GM04503 (cell line): ENCODE measurements around the gene HSPB2.
"Not testable (repeated sequence)": the region's sequence is repeated elsewhere in the genome, so short reads cannot be mapped to it uniquely, and the experiment has no call there.

Experiments used
- DNase-seq: peaks from one replicate; pipeline ENCODE4 v3.0.0-alpha.2; 2012; ENCODE audit warnings: low read depth

The HSPB2 gene

DNA sequence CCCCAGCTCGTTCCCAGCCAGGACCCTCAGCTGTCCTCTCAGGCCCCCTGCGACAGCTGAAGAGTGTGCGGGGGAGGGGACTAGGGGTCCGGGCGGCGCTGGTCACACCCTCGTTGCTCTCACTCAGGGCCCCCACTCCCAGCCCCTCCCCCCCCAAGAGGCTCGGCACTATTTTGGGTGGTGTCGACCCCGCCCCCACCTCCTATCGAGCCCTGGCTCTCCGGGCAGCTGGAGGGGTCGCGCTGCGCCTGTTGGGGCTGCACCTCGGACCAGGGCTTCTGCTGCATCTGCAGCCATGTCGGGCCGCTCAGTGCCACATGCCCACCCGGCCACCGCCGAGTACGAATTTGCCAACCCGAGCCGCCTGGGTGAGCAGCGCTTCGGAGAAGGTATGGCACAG lies at the start of gene HSPB2:
TSS of gene HSPB2 (plus strand) at position 200 of the 400 bp plus-strand sequence. CDS start at position 296, 96 bp downstream.
- no peak for DNase-seq

DNA sequence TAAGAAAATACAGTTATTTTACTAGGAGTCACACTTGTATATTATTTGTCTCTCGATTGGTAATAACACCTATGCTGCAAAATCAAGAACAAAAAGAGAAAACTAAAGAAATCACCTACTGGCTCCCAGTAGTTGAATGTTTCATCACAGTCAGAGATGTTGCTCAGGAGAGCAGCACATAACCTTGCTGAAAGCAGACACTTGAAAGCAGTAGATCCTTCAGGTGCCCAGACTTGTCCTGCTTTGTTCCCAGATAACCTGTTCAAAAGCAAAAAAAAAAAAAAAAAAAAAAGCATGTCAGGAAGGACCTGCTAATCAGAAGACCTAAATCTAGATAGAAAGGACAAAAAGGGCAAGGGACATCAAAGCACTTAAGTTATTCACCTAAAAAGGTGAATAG lies 42.4 kb upstream of the HSPB2 start:
- no peak for DNase-seq

- no peak for DNase-seq
Measured at GRCh38 chr11:111870522-111870885, 42.0 kb upstream of the HSPB2 start.

DNA sequence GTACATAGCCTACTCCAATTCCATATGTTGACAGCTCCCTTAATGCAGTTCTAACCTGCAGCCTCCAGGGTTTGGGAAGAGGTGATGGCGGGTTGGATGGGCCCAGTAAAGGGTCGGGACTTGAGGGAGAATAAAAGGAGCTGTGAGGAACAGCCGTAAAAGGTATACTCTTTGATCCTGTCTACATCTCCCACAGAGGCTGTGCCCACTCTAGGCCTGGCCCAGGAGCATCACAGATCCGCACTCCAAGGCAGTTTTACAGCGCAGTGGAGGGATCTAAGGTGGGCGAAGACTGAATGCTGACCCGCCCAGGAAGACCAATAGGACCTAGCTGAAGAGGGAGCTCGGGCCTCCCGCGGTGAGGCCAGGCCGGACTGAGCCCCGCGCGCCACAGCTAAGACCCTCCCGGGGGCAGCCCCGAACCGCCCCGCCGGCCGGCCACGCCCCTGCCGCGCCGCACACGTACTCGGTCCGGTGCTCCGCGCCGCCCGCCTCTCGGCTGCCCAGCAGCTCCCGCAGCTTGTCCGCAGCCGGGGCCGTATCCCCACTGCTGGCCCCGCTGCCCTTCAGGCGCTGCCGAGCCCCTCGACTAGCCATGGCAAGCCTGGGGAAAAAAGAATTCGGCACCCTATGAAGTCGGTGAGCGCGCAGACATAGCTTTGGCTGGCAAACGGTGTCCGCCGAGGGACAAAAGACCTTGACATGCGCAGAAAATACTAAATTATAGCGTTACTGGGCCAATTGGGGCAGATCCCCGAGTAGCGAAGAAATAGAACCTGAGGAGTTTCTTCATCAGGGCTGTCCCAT lies 41.4 kb upstream of the HSPB2 start, which contains the start of gene ALG9:
TSS of gene ALG9 (minus strand) at position 696 of the 807 bp plus-strand sequence. CDS start at position 597, 99 bp downstream.
- peak; percentile 50 for DNase-seq

DNA sequence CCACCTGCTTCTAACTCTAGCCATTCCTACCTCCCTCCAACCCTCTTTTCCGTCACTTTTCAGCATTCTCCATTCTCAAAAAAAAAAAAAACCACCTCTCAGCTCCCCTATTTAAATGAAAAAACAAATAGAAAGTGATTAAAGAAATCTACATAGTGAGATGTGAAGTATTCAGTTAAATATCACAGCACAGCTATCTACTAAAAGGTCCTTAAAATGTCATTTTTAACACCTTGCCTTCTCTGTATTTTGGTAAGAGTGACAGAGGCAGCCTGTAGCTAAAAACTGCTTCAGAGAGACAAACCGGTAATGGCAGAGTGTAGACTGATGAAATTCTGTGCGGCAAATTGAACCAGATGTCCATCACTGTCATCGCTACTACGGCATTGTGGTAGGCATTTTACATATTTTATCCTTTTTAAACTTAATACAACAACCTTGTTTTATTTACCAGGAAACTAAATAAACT lies 40.8 kb upstream of the HSPB2 start:
- no peak for DNase-seq

- DNase-seq = no peak
Measured at GRCh38 chr11:111878385-111878848, 34.1 kb upstream of the HSPB2 start.

DNA sequence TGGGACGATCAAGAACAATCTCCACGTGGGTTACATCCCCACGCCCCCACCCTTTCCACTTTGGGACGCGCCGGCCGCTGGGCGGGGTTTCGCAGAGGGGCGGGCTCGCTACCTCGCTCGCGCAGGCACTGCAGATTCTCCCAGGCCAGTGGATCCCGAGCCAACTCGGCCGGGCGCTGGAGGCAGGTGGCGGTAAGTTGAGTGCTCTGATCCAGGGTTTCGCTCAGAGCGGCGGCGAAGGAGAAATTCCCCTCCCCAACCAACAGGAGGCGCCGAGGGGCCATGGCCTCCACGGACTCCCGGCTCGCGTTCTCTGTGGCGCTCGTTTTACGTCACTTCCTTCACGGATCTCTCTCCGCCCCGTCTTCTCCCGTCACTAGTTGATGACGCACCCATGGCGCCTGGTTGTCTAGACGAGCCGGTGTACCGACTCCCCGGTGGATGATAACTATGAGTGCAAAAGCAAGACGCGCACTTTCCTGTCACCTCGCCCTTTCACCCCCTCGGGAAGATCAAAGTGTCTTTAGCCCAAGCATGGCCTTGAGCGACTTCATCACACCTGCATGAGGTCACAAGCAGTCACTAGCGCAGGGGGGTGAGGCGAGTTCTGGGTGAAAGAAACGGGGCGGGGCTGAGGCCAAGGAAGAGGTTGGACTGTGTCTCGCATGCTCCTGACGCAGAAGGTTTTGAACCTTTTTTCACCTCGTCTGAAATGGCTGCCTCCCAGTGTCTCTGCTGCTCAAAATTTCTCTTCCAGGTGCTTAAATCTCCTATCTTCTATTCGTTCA lies 33.5 kb upstream of the HSPB2 start, which contains the start of the genes CFAP68 and FDXACB1:
TSS of gene CFAP68 (plus strand) at position 693 of the 788 bp plus-strand sequence. CDS start at position 713, 20 bp downstream.
TSS of gene FDXACB1 (minus strand) at position 317 of the 788 bp plus-strand sequence. CDS start at position 284, 33 bp downstream.
- peak; percentile 84 for DNase-seq

- no peak for DNase-seq
Measured at GRCh38 chr11:111879637-111879960, 32.9 kb upstream of the HSPB2 start.

DNA sequence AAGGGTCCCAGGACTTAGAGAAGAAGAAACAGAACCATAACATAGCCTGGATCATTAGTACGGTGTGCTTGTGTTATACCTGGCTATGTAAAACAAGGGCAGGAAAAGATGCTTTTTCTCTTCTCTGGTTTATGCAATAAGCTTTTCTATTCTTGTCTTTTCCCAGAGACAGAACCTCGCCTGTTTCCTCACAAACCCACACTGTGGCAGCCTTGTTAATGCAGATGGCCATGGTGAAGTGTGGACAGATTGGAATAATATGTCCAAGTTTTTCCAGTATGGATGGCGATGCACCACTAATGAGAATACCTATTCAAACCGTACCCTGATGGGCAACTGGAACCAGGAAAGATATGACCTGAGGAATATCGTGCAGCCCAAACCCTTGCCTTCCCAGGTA lies 30.3 kb upstream of the HSPB2 start:
- no peak for DNase-seq

- DNase-seq = not testable (repeated sequence)
Measured at GRCh38 chr11:111885053-111885452, 27.5 kb upstream of the HSPB2 start.

DNA sequence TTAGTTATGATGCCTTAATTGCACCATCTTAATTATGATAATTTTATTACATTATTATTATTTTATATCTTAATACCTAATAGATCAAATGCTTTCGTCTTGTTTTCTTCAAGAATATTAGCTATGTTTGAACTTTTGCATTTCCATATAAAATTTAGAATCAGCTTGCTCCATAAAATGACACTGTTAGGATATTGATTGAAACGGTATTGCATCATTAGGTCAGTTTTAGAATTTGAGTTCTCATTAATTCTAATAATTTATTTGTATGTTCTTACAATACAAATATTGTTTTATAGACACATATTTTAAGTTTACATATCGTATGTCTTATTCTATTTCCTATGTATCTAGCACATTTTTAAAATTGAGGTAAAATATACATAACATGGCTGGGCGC lies 26.5 kb upstream of the HSPB2 start:
- DNase-seq = no peak

DNA sequence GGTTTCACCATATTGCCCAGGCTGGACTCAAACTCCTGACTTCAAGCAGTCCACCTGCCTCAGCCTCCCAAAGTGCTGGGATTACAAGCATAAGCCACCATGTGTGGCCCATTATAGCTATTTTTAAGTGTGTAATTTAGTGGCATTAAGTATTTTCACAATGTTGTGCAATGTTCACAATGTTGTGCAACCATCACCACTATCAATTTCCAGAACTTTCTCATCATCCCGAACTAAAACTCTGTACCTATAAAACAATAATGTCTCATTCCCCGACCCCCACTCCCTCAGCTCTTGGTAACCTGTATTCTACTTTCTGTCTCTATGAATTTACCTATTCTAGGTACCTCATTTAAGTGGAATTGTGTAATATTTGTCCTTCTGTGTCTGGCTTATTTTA lies 25.7 kb upstream of the HSPB2 start:
- no peak for DNase-seq

- DNase-seq = no peak
Measured at GRCh38 chr11:111905411-111905810, 7.1 kb upstream of the HSPB2 start.

DNA sequence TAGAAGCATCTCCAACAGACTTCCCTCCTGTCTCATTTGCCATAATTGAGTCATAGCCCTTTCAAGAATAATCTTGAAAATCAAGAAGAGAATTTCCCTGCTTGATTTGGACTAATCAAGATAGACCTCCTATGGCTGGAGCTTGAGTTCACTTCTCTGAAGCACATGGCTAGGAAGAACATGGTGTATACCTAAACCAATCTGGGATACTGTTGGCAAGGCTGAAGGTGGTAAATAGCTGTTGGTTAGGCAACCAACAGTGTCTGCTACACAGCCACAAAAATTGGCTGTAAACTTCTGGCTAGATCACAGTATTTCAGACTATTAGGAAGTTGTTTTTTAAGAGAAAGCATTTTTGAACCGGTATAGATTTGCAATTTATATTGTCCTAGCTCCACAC lies 5.9 kb upstream of the HSPB2 start:
- DNase-seq = no peak

DNA sequence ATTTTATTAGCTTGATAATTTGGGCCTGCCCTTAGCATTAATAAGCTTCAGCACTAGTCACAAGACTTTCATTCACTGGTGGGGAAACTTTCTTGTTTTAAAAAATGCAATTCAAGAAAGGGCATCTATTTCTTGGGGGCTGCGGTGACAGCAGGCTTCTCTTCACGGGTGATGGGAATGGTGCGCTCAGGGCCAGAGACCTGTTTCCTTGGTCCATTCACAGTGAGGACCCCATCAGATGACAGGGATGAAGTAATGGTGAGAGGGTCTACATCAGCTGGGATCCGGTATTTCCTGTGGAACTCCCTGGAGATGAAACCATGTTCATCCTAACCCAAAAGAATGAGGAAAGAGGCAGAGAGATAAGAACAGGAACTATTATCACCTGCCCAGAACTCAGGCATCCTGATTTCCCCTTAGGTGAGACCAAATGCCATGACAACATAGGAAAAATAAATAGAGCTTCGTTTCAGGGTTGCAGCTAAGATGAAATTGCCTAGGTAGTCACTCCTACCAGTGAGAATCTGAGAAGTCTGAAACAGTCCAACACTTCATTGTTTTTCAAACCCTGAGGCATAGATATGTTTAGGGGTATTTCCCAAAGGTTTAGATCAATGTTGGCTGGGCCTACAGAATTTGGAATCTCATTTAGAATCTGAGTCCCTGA lies 3.8 kb upstream of the HSPB2 start:
- DNase-seq = no peak

- DNase-seq = no peak
Measured at GRCh38 chr11:111909378-111909777, 3.2 kb upstream of the HSPB2 start.

DNA sequence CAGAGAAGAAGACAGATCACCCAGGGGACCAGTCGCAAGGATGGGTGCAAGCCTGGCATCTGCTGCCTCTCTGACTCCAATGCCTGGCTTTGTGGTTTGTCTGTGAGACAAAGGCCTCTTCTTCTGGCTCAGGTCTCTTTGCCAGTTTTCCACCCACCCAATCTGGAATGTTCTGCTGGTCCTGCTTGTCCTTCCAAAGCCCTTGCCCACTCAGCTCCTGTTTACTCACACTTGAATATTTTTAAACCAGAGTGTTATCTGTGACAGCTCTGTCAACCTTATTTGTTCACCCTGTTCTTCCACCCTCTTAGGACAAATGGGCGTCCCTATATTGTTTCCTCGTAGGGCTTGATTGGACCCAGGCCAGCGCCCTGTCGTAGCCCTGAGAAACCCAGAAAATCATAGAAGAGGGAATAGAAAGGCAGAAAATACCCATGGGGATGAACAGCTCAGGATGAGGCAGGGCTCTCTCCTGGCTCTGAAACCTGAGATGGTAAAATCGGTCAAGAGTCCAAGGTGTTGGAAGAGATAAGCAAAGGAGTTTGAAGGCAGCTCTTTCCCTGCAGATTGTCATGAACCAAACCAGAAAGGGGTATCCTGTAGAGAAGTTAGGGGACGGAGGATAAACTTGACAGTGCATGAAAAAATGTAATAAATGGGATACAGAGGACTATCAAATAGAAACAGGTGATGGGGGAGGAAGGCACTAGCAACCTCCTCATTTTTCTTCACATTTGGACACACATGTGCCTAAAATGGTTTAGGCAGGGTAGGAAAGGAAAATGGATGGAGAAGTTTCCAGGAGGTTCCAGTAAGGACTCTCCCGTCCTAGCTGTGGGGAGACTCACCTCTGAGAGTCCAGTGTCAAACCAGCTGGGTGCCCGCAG lies 1.6 kb upstream of the HSPB2 start:
- DNase-seq = no peak

GRCh38 chr11:111911563-111912401 lies 752 bp upstream of the HSPB2 start, which contains the start of gene CRYAB:
CRYAB (minus strand) TSS chr11:111911770; CDS start chr11:111911724, 46 bp downstream.
- peak; percentile 98 for DNase-seq

DNA sequence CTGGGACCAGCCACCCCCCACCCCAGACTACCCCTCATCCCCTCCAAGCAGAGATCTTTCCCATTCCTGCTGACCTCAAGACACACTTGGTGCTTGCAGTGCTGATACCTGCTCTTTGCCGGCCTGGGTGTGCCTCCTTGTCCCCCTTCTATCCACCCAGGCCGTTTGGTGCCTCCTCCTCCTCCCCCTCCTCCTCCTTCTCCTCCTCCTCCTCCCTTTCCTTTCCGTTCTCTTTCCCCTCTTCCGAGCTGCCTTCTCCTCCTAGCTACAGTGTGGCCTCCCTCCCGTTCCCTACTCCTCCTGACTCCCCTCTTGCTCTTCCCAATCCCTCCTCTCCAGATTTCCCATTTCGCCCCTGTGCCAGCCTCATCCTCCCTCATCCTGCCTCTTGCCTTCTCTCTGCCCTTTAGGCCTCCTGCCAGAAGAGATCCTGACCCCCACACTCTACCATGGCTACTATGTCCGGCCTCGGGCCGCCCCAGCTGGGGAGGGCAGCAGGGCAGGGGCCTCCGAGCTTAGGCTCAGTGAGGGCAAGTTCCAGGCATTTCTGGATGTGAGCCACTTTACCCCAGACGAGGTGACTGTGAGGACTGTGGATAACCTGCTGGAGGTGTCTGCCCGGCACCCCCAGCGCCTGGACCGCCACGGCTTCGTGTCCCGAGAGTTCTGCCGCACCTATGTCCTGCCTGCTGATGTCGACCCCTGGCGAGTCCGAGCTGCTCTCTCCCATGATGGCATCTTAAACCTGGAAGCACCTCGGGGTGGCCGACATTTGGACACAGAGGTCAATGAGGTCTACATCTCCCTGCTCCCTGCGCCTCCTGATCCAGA lies 712 bp downstream of the HSPB2 start:
- DNase-seq = no peak
